HCT116 (cell line): Measurements from ENCODE around the gene PARM1. TPM values are rescaled to one million over a fixed set of nuclear protein-coding genes. Genes with fewer than 3 reads are reported as not detected.

ENCODE experiments used
- ATAC-seq: fragments of 200-7000 bp; cut with Tn5 transposase; 2 replicates; pipeline ENCODE4 v1.9.1; 2020; ENCODE audit warnings: mild to moderate bottlenecking, moderate library complexity
- BruUV-seq: library from RNA; stranded (reverse); fragments of 400-500 nt; replicated peaks from 2 replicates; lab custom pipeline; 2021; lab: Mats Ljungman, UMichigan
- CTCF ChIA-PET: fragments of 300-600 bp; sonication (Branson Sonifier 250); formaldehyde crosslinking; loops from one replicate; lab custom pipeline; 2021; ENCODE audit warnings: antibody characterized with exemption; lab: Charles Lee
- POLR2A ChIA-PET: fragments of 300-600, 350-600 bp; sonication (Branson Sonifier 250); formaldehyde crosslinking; loops from one replicate; lab custom pipeline; 2021; ENCODE audit warnings: antibody characterized with exemption; lab: Charles Lee
- RAD21 ChIA-PET, 2 experiments: fragments of 300-600 bp; sonication (Branson Sonifier 250); formaldehyde crosslinking; loops; one replicate each; lab custom pipeline; 2023; ENCODE audit warnings: low total read pairs in 2 of 2; ENCODE audit not compliant: uncharacterized antibody in 2 of 2, unreplicated experiment in 2 of 2, low non-redundant PET in 1 of 2; lab: Charles Lee
- DNase-seq: peaks from one replicate; pipeline ENCODE4 v3.0.0-alpha.2; 2010; ENCODE audit warnings: low read depth, low spot score
- H2AFZ ChIP-seq: fragments of 200-600 bp; shearing (Covaris generic), sonication (generic); 2 replicates; pipeline ENCODE4 v1.6.1; 2017; ENCODE audit warnings: low read depth, mixed run types, mixed read lengths, antibody characterized with exemption, low read length; ENCODE audit not compliant: poor library complexity, severe bottlenecking
- H3K27ac ChIP-seq: 2 replicates; pipeline ENCODE4 v1.5.1; 2012; ENCODE audit warnings: low read depth, low read length
- H3K27me3 ChIP-seq: fragments of 200-600 bp; sonication (generic); 2 replicates; pipeline ENCODE4 v1.6.1; 2016; ENCODE audit warnings: mixed run types, low read length, mixed read lengths; ENCODE audit not compliant: insufficient read depth
- H3K36me3 ChIP-seq, 2 experiments: fragments of 200-500 bp in 1 of 2; fragments of 200-600 bp in 1 of 2; sonication (Bioruptor generic) in 1 of 2; sonication (generic) in 1 of 2; 2 replicates each; pipeline versions ENCODE4 v1.5.1 to v1.6.1; 2014 to 2016; ENCODE audit warnings: low read length in 2 of 2, inconsistent platforms in 1 of 2, mixed read lengths in 1 of 2, mixed run types in 1 of 2; ENCODE audit not compliant: insufficient read depth in 2 of 2, control insufficient read depth in 1 of 2
- H3K4me1 ChIP-seq, 2 experiments: fragments of 200-600 bp in 1 of 2; sonication (generic) in 1 of 2; 2 replicates each; pipeline versions ENCODE4 v1.5.1 to v1.6.1; 2012 to 2017; ENCODE audit warnings: low read length in 2 of 2, inconsistent platforms in 1 of 2, mild to moderate bottlenecking in 1 of 2, mixed read lengths in 1 of 2, mixed run types in 1 of 2, moderate library complexity in 1 of 2; ENCODE audit not compliant: insufficient read depth in 2 of 2, control insufficient read depth in 1 of 2
- H3K4me2 ChIP-seq: fragments of 200-600 bp; sonication (generic); 2 replicates; pipeline ENCODE4 v1.6.1; 2017; ENCODE audit warnings: mixed run types, low read length, mixed read lengths
- H3K4me3 ChIP-seq, 2 experiments: fragments of 200-600 bp in 1 of 2; sonication (generic) in 1 of 2; replicated peaks in 1 of 2; 2 replicates each; pipeline ENCODE4 v1.5.1; 2011 to 2016; ENCODE audit warnings: low read length in 2 of 2, control low read depth in 1 of 2, low read depth in 1 of 2, mild to moderate bottlenecking in 1 of 2, mixed read lengths in 1 of 2, mixed run types in 1 of 2
- H3K79me2 ChIP-seq: fragments of 200-600 bp; sonication (generic); 2 replicates; pipeline ENCODE4 v1.6.1; 2017; ENCODE audit warnings: mild to moderate bottlenecking, mixed run types, low read length, moderate library complexity, mixed read lengths; ENCODE audit not compliant: insufficient read depth
- H3K9ac ChIP-seq: fragments of 200-600 bp; sonication (generic); 2 replicates; pipeline ENCODE4 v1.6.1; 2016; ENCODE audit warnings: low read length, mixed read lengths
- H3K9me2 ChIP-seq: fragments of 200-600 bp; sonication (generic), shearing (Covaris generic); 2 replicates; pipeline ENCODE4 v1.6.1; 2017; ENCODE audit warnings: mixed run types, mild to moderate bottlenecking, moderate library complexity; ENCODE audit not compliant: insufficient read depth
- H3K9me3 ChIP-seq, 2 experiments: fragments of 200-500 bp in 1 of 2; fragments of 200-600 bp in 1 of 2; sonication (Bioruptor generic) in 1 of 2; sonication (generic) in 1 of 2; 2 replicates each; pipeline ENCODE4 v1.6.1; 2014 to 2017; ENCODE audit warnings: low read length in 2 of 2, mixed read lengths in 2 of 2, inconsistent platforms in 1 of 2, low read depth in 1 of 2, mild to moderate bottlenecking in 1 of 2, mixed run types in 1 of 2, moderate library complexity in 1 of 2; ENCODE audit not compliant: control insufficient read depth in 1 of 2, insufficient read depth in 1 of 2
- H4K20me1 ChIP-seq: fragments of 200-600 bp; sonication (generic), shearing (Covaris generic); 2 replicates; pipeline ENCODE4 v1.6.1; 2017; ENCODE audit warnings: mixed run types, mild to moderate bottlenecking, moderate library complexity; ENCODE audit not compliant: insufficient read depth
- ATF3 ChIP-seq: IDR thresholded peaks from 2 replicates; pipeline ENCODE4 v1.6.1; 2012
- CBX3 ChIP-seq: IDR thresholded peaks from 2 replicates; pipeline ENCODE4 v1.6.1; 2012; ENCODE audit warnings: low read depth
- CTCF ChIP-seq, 3 experiments: fragments of 200-600 bp in 1 of 3; sonication (generic) in 1 of 3; IDR thresholded peaks in 2 of 3; conservative IDR thresholded peaks in 1 of 3; 2 replicates each; pipeline ENCODE4 v1.5.1; 2012 to 2017; ENCODE audit warnings: low read depth in 2 of 3, low read length in 2 of 3, antibody characterized with exemption in 1 of 3, borderline replicate concordance in 1 of 3, control low read depth in 1 of 3, mild to moderate bottlenecking in 1 of 3, mixed read lengths in 1 of 3, mixed run types in 1 of 3, moderate library complexity in 1 of 3; ENCODE audit not compliant: insufficient read depth in 1 of 3
- EGR1 ChIP-seq: IDR thresholded peaks from 2 replicates; pipeline ENCODE4 v1.6.1; 2012; ENCODE audit warnings: low read depth
- ELF1 ChIP-seq: IDR thresholded peaks from 2 replicates; pipeline ENCODE4 v1.6.1; 2012; ENCODE audit warnings: low read depth, borderline replicate concordance
- EZH2phosphoT487 ChIP-seq: fragments of 200-600 bp; IDR thresholded peaks from 2 replicates; pipeline ENCODE4 v1.6.1; 2018; ENCODE audit warnings: antibody characterized with exemption, borderline replicate concordance
- JUND ChIP-seq: IDR thresholded peaks from 2 replicates; pipeline ENCODE4 v1.6.1; 2012
- MAX ChIP-seq: IDR thresholded peaks from 2 replicates; pipeline ENCODE4 v1.6.1; 2012
- POLR2AphosphoS5 ChIP-seq: IDR thresholded peaks from 2 replicates; pipeline ENCODE4 v1.6.1; 2011; ENCODE audit warnings: mild to moderate bottlenecking, low read depth, low read length, moderate library complexity
- RAD21 ChIP-seq: IDR thresholded peaks from 2 replicates; pipeline ENCODE4 v1.6.1; 2012; ENCODE audit warnings: low read depth, mild to moderate bottlenecking
- REST ChIP-seq: IDR thresholded peaks from 2 replicates; pipeline ENCODE4 v1.6.1; 2012; ENCODE audit warnings: low read depth
- TCF7L2 ChIP-seq: IDR thresholded peaks from 2 replicates; pipeline ENCODE4 v1.7.0; 2011; ENCODE audit warnings: borderline replicate concordance, inconsistent platforms; ENCODE audit not compliant: insufficient read depth, insufficient read length; ENCODE audit errors: extremely low read depth
- ZBTB33 ChIP-seq: IDR thresholded peaks from 2 replicates; pipeline ENCODE4 v1.6.1; 2011; ENCODE audit warnings: mild to moderate bottlenecking, low read length, moderate library complexity; ENCODE audit not compliant: insufficient replicate concordance; ENCODE audit errors: extremely low read depth
- ZFX ChIP-seq: fragments of 450-650 bp; IDR thresholded peaks from 2 replicates; pipeline ENCODE4 v1.6.1; 2017
- ZNF274 ChIP-seq: fragments of 200-500 bp; sonication (Bioruptor generic); IDR thresholded peaks from 2 replicates; pipeline ENCODE4 v1.6.1; 2014; ENCODE audit warnings: mild to moderate bottlenecking, low read depth, low read length, inconsistent platforms
- intact Hi-C: fragments of 100-400 bp; cut with micrococcal nuclease; formaldehyde crosslinking; loops from 2 replicates; pipeline ENCODE4 v1.10.0; 2022
- total RNA-seq: library from RNA; stranded (reverse); gene quantifications from one replicate; pipeline ENCODE4 v1.2.1, GENCODE V29; 2021; ENCODE audit not compliant: unreplicated experiment

PARM1 gene
- total RNA-seq, 1 experiment from 2014 or later, result 11.7 TPM

GRCh38 chr4:74968456-74969164 is 35.7 kb downstream of the PARM1 start:
- intact Hi-C loops, result no loop called here
- H4K20me1 ChIP-seq, result no peaks in the 10 kb centered on the region
- no peak overlapping the region for H3K4me2 ChIP-seq
- CTCF ChIA-PET, result no interaction called here
- ATAC-seq (no peak), DNase-seq (no peak)
- H3K9ac ChIP-seq, result no peak overlapping the region
- H3K36me3 ChIP-seq, result no peaks in the 10 kb centered on the region
- H2AFZ ChIP-seq, result no peak overlapping the region
- H3K27me3 ChIP-seq, result no peaks in the 10 kb centered on the region
- POLR2A ChIA-PET, result no interaction called here
- no peaks in the 10 kb centered on the region for H3K79me2 ChIP-seq
- RAD21 ChIA-PET, result no interaction called here
- H3K9me3 ChIP-seq, result no peaks in the 10 kb centered on the region
- no peak overlapping the region for H3K27ac ChIP-seq
- TF ChIP-seq REST (no peak), EZH2phosphoT487 (no peak), CTCF (IDR thresholded peaks at IDR 0.05 in 2 of 3, conservative IDR thresholded peaks at IDR 0.05 in 1 of 3; ENCODE audit: borderline replicate concordance in 1 of 3, insufficient read depth in 1 of 3, low read depth in 2 of 3, low read length in 2 of 3) (no peak), ELF1 (no peak), ZBTB33 (no peak), ATF3 (no peak), EGR1 (no peak), POLR2AphosphoS5 (no peak), TCF7L2 (no peak), JUND (no peak), MAX (no peak), ZNF274 (no peak), CBX3 (no peak), RAD21 (no peak), ZFX (no peak)
- TF ChIP-seq, all 23 proteins: peak for 0
- no peaks in the 10 kb centered on the region for H3K9me2 ChIP-seq
- no peak overlapping the region for H3K4me3 ChIP-seq
- H3K4me1 ChIP-seq, result no peaks in the 10 kb centered on the region
- no TSS peak for BruUV-seq
